ENCODE measurements around the gene RC3H2. TPM values are rescaled to one million over a fixed set of nuclear protein-coding genes. Genes with fewer than 3 reads are reported as not detected.

The RC3H2 gene
- total and polyA plus RNA-seq, 2 of the 13 experiments (the other 11 are each of a cell fraction or from before 2014, with no cell fraction given), result 21.0 to 36.4 TPM

DNA sequence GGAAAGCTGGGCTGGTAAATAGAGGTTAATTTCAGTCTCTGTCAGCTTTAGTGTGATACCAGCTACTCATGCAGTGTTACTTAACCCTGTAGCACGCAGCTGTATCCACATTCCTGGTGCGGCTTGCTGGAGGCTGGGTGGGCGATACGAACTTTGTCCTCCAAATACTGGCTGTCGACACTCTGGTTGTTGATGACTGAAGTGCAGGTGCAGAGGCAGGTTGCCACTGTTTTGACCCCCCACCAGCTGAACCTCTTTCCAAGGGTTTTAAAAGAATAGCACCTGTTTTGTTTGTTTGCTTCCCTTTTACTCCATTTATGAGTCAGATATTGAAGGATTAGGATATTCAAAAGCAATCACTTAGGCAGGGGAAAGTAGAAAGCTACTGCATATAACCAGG is 31.3 kb upstream of the RC3H2 start (continued):
- no peak for TF ChIP-seq ZC3H4 (CRISPR knock-in tag; IDR thresholded peaks at IDR 0.05; ENCODE audit: borderline replicate concordance)
- TF ChIP-seq FOXJ3 (CRISPR knock-in tag; IDR thresholded peaks at IDR 0.05; ENCODE audit: borderline replicate concordance), result peak; percentile 65; the same call in 1 of the 2 replicates
- TF ChIP-seq, protein P1, sequence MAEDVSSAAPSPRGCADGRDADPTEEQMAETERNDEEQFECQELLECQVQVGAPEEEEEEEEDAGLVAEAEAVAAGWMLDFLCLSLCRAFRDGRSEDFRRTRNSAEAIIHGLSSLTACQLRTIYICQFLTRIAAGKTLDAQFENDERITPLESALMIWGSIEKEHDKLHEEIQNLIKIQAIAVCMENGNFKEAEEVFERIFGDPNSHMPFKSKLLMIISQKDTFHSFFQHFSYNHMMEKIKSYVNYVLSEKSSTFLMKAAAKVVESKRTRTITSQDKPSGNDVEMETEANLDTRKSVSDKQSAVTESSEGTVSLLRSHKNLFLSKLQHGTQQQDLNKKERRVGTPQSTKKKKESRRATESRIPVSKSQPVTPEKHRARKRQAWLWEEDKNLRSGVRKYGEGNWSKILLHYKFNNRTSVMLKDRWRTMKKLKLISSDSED (CRISPR knock-in tag; IDR thresholded peaks at IDR 0.05), result no peak
- TF ChIP-seq MATR3 (CRISPR knock-in tag; IDR thresholded peaks at IDR 0.05), result no peak
- TF ChIP-seq, protein P2, sequence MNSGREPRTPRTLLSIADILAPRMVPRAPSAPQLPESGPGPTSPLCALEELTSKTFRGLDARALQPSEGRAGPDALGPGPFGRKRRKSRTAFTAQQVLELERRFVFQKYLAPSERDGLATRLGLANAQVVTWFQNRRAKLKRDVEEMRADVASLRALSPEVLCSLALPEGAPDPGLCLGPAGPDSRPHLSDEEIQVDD (CRISPR knock-in tag; IDR thresholded peaks at IDR 0.05; ENCODE audit: borderline replicate concordance), result no peak
- peak; percentile 58 for TF ChIP-seq HDAC1 (CRISPR knock-in tag; IDR thresholded peaks at IDR 0.05)
- no peak for TF ChIP-seq PCBP2 (optimal IDR thresholded peaks at IDR 0.05; ENCODE audit: low read depth, low read length, poor library complexity, severe bottlenecking)
- TF ChIP-seq ONECUT2 (CRISPR knock-in tag; IDR thresholded peaks at IDR 0.05), result no peak
- TF ChIP-seq, protein P3, sequence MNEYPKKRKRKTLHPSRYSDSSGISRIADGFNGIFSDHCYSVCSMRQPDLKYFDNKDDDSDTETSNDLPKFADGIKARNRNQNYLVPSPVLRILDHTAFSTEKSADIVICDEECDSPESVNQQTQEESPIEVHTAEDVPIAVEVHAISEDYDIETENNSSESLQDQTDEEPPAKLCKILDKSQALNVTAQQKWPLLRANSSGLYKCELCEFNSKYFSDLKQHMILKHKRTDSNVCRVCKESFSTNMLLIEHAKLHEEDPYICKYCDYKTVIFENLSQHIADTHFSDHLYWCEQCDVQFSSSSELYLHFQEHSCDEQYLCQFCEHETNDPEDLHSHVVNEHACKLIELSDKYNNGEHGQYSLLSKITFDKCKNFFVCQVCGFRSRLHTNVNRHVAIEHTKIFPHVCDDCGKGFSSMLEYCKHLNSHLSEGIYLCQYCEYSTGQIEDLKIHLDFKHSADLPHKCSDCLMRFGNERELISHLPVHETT (CRISPR knock-in tag; conservative IDR thresholded peaks at IDR 0.05), result no peak
- TF ChIP-seq KDM2A (CRISPR knock-in tag; IDR thresholded peaks at IDR 0.05; ENCODE audit: borderline replicate concordance, low read depth), result 0 out of 2 replicates have a peak, but pooled peaks have one; percentile 33
- no peak for TF ChIP-seq ATRX (CRISPR knock-in tag; IDR thresholded peaks at IDR 0.05; ENCODE audit: borderline replicate concordance)
- TF ChIP-seq FOXK1 (CRISPR knock-in tag; IDR thresholded peaks at IDR 0.05; ENCODE audit: borderline replicate concordance, low read depth), result peak; percentile 70; the same call in 1 of the 2 replicates
- peak; percentile 73 for TF ChIP-seq ZEB1 (IDR thresholded peaks at IDR 0.05; ENCODE audit: insufficient replicate concordance, low read depth)
- peak; percentile 20 for TF ChIP-seq XRCC5 (optimal IDR thresholded peaks at IDR 0.05; ENCODE audit: low read length)
- no peak for TF ChIP-seq MYNN (CRISPR knock-in tag; IDR thresholded peaks at IDR 0.05; ENCODE audit: low read depth)
- no peak for TF ChIP-seq RBM39 (IDR thresholded peaks at IDR 0.05; ENCODE audit: low read depth, low read length, poor library complexity, severe bottlenecking)
- TF ChIP-seq ZNF205 (CRISPR knock-in tag; IDR thresholded peaks at IDR 0.05), result 0 out of 2 replicates have a peak, but pooled peaks have one; percentile 58
- no peak for TF ChIP-seq REST (IDR thresholded peaks at IDR 0.05; ENCODE audit: borderline replicate concordance in 1 of 2, low read depth in 1 of 2, low read length in 2 of 2)
- TF ChIP-seq, protein P4, sequence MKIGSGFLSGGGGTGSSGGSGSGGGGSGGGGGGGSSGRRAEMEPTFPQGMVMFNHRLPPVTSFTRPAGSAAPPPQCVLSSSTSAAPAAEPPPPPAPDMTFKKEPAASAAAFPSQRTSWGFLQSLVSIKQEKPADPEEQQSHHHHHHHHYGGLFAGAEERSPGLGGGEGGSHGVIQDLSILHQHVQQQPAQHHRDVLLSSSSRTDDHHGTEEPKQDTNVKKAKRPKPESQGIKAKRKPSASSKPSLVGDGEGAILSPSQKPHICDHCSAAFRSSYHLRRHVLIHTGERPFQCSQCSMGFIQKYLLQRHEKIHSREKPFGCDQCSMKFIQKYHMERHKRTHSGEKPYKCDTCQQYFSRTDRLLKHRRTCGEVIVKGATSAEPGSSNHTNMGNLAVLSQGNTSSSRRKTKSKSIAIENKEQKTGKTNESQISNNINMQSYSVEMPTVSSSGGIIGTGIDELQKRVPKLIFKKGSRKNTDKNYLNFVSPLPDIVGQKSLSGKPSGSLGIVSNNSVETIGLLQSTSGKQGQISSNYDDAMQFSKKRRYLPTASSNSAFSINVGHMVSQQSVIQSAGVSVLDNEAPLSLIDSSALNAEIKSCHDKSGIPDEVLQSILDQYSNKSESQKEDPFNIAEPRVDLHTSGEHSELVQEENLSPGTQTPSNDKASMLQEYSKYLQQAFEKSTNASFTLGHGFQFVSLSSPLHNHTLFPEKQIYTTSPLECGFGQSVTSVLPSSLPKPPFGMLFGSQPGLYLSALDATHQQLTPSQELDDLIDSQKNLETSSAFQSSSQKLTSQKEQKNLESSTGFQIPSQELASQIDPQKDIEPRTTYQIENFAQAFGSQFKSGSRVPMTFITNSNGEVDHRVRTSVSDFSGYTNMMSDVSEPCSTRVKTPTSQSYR (CRISPR knock-in tag; IDR thresholded peaks at IDR 0.05; ENCODE audit: borderline replicate concordance), result peak; percentile 69; the same call in 1 of the 2 replicates
- TF ChIP-seq AGO2 (optimal IDR thresholded peaks at IDR 0.05; ENCODE audit: low read depth, low read length), result no peak
